Medulla oblongata (tissue), 1 donor: ENCODE measurements around the gene DAPK1.

ENCODE experiments used
- DNase-seq: peaks from one replicate; pipeline ENCODE4 v3.0.0-alpha.2; 2015; ENCODE audit errors: extremely low spot score

The DAPK1 gene

DNA sequence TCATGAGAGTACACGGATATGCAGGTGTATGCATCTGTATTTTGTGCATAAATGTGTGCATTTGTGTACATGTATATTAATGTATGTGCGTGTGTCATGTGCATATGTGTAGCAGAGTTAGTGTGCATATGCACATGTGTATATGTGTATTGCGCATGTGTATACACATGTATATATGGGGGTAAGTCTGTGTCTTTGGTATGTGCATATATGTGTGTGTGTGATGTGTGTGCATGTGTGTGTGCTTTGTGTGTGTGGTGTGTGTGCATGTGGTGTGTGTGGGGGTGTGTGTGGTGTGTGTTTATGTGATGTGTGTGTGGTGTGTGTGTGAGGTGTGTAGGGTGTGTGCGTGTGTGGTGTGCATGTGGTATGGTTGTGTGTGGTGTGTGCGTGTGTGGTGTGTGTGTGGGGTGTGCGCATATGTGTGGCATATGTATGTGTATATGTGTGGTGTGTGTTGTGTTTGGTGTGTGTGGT, 215.2 kb downstream of the DAPK1 start:
- DNase-seq = no peak

DNA sequence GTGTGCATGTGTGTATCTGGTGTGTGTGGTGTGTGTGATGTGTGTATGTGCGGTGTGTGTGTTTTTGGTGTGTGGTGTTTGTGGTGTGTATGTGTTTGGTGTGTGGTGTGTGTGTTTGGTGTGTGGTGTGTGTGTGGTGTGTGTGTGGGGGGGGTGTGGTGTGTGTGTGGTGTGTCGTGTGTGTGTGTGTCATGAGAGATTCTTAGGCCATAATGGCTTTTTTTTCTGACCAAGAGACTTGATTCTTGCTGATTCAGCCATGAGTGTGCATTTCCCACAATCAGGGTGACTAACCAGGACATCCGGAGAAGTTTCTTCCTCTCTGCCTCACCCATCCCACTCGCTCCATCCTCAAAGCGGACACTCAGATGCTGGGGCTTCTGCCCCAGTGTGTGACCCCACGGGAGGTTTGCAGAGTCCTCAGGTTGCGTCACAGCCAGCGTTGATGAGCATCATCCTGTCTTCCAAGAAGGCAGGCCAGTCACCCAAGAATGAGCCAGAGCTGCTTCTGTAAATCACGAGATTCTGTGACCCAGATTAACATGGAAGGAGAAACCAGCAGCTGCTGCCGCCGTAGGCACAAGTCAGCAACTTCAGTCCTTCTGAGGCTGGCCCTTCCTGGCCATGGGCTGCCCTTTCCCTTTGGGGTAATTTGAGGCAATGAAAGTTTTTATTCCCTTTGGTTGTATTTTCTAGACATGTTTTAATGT, 215.8 kb downstream of the DAPK1 start:
- peak; percentile 83 for DNase-seq

GRCh38 chr9:87713988-87714330, 216.3 kb downstream of the DAPK1 start:
- no peak for DNase-seq

- DNase-seq = peak; percentile 64
Measured at GRCh38 chr9:87714819-87715218, 217.2 kb downstream of the DAPK1 start.

- DNase-seq = no peak
Measured at GRCh38 chr9:87716141-87716540, 218.5 kb downstream of the DAPK1 start.

- DNase-seq = no peak
Measured at GRCh38 chr9:87717456-87717855, 219.8 kb downstream of the DAPK1 start.

- DNase-seq = no peak
Measured at GRCh38 chr9:87718231-87718630, 220.6 kb downstream of the DAPK1 start.

- DNase-seq = no peak
Measured at GRCh38 chr9:87718852-87719612, 221.4 kb downstream of the DAPK1 start.

- DNase-seq = no peak
Measured at GRCh38 chr9:87720173-87720572, 222.5 kb downstream of the DAPK1 start.

DNA sequence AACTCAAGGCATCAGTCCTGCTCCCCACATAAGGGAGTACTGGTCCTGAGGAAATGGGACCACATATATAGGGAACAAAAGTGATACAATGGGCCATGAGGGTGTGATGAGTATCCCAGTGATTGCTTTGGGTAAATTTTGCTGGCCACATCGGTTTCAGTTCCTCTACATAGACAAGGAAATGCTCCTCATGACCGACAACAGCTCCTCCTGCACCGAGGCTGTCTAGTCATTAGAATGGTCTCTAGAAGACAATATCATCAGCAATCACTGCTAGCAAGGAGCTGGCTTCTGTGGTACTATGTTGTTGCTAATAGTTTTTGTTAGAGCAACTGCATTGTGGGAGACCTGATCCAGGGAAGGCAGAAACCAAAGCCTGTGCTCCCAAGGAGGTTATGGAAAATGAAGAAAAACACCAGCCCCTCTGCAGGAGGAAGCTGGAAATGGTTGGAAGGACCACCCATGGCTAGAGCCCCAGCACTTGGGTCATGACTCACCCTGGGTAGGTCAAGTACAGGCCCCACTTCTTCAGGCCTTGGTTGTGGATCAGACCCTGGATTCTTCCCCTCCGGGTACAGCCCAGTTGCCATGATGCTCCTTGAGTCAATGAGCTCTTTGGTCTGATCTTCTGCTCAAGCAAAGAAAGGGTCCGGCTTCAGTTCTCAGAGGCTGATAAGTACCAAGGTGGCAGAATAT, 224.9 kb downstream of the DAPK1 start:
- peak; percentile 82 for DNase-seq

GRCh38 chr9:87725356-87725899, 227.8 kb downstream of the DAPK1 start:
- DNase-seq = peak; percentile 68

DNA sequence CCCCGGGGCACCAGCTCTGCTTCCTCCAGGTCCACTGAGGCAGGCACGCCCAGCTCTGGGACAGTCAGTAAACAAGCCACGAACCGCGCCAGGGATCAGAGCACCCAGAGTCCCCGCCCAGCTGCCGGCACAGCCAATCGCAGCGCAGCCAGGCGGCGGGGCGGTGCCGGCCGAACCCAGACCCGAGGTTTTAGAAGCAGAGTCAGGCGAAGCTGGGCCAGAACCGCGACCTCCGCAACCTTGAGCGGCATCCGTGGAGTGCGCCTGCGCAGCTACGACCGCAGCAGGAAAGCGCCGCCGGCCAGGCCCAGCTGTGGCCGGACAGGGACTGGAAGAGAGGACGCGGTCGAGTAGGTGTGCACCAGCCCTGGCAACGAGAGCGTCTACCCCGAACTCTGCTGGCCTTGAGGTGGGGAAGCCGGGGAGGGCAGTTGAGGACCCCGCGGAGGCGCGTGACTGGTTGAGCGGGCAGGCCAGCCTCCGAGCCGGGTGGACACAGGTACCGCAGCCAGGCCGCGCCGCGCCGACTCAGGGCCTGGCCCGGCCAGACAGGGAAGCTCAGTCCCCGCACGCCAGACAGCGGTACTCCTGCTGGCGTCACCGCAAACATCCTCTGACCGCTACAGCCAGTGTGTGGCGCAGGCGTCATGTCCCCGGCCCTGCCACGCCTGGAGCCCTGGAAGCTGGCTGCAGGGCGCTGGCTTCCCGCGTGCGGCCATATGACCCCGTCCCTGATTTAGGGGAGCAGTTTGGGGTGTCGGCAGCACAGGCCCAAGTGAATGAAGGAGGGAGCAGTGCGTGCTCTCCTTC, 228.4 kb downstream of the DAPK1 start, which contains the start of gene CTSL:
CTSL (plus strand) TSS at position 220 of the 810 bp plus-strand sequence. CDS start 1,485 bp downstream, outside the sequence.
- peak; percentile 96 for DNase-seq

- DNase-seq = no peak
Measured at GRCh38 chr9:87729246-87729645, 231.6 kb downstream of the DAPK1 start.

- no peak for DNase-seq
Measured at GRCh38 chr9:87731321-87731720, 233.7 kb downstream of the DAPK1 start.

GRCh38 chr9:87732344-87732743, 234.7 kb downstream of the DAPK1 start:
- no peak for DNase-seq

DNA sequence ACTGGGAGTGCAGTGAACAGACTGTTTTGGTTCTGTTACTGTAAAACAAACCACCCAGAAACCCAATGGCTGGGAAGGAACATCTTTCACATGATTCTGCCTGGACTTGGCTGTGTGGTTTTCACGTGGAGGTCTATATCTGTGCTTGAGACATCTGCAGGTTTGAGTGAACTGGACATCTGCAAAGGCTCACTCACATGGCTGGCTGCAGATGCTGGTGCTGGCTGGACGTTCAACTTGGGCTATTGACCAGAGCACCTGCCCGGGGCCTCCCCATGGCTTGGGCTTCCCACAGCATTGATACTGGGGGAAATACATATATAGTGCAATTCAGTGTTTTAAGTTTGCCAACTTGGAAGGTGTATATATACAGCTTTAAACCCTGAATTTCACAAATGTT, 235.1 kb downstream of the DAPK1 start:
- no peak for DNase-seq

DNA sequence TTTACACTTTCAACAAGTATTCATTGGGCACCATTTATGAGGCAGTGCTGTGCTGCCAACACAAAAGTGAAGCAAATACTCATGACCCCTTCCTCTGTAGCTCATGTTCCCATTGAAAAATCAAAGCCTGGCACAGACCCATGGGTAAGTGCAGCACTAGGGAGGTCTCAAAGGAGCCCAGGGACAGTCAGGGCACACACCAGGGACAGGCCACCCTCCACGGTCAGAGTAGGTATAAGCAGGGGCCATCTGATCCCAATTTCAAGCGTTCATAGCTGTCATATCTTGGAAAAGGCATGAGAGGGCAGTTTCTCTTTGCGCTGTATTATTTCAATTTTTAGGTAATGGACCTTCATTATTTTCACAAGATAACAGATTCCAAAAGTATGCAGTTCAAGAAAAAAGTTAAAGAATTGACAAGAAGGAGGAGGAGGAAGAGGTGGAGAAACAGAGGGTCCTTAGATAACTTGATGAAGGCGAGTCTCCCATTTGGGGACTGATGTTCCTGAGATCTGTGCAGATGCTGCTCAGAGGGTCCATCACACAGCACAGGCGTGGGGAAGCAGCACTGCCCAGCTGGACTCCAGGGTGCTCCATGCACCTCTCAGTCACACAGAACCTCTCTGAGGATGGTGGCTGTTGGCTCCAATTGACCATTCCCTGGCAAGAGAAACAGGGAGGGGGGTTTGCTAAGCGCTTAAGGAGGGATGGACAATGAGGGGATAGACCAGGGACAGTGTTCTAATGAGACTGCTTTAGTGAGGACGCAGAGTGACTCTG, 235.8 kb downstream of the DAPK1 start:
- DNase-seq = no peak

DNA sequence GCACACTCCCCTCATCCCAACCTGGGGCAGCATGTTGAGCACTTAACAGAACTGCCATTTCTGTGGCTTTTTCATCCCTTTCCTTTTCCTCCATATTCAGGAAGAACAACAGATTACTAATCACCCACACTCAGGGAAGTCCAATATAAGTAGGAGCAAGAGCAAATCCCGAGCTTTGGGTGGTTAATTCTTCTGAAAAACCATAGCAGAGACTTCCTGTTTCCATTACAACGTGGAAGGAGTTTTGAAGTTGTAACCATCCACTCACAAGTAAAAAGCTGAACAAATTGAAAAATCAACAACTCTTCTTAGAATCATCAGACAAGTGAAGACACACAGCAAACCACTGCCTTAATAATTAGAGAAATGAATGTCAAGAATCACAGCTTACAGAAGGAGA, 236.4 kb downstream of the DAPK1 start:
- DNase-seq = no peak

- no peak for DNase-seq
Measured at GRCh38 chr9:87739546-87739945, 241.9 kb downstream of the DAPK1 start.

GRCh38 chr9:87740209-87740608, 242.5 kb downstream of the DAPK1 start:
- no peak for DNase-seq

GRCh38 chr9:87741326-87741725, 243.7 kb downstream of the DAPK1 start:
- no peak for DNase-seq
